ENCODE data around the gene PEX26.

GRCh38 chr22:18060646-18061620, 16.9 kb upstream of the PEX26 start:
- no peak for TF ChIP-seq CTCF (IDR thresholded peaks at IDR 0.05)
- TF ChIP-seq TCF7L2 (IDR thresholded peaks at IDR 0.05; ENCODE audit: low read depth, low read length), result no peak
- TF ChIP-seq SIN3A (IDR thresholded peaks at IDR 0.05; ENCODE audit: borderline replicate concordance, insufficient read depth, low read depth, low read length), result no peak
